Activated CD4-positive, alpha-beta T cell treated with anti-CD3 and anti-CD28 coated beads, Interleukin-2, amount 10 ng/mL, durations not matched to agents 24 days and 14 days (primary cell): ENCODE measurements around the gene DNER. TPM values are rescaled to one million over a fixed set of nuclear protein-coding genes. Genes with fewer than 3 reads are reported as not detected.

Experiments
- DNase-seq: peaks from one replicate; pipeline ENCODE4 v3.0.0; 2022
- H3K27ac Mint-ChIP-seq: one replicate; pipeline ENCODE4 v1.8.0; 2022; ENCODE audit warnings: mild to moderate bottlenecking, mixed read lengths
- H3K27me3 Mint-ChIP-seq: one replicate; pipeline ENCODE4 v1.8.0; 2022; ENCODE audit warnings: mixed read lengths
- H3K36me3 Mint-ChIP-seq: one replicate; pipeline ENCODE4 v1.8.0; 2022; ENCODE audit warnings: low read depth, mild to moderate bottlenecking, mixed read lengths
- H3K4me1 Mint-ChIP-seq: one replicate; pipeline ENCODE4 v1.8.0; 2021; ENCODE audit warnings: mixed read lengths
- H3K4me3 Mint-ChIP-seq: one replicate; pipeline ENCODE4 v1.8.0; 2022; ENCODE audit warnings: mild to moderate bottlenecking, moderate library complexity, mixed read lengths
- H3K9me3 Mint-ChIP-seq: one replicate; pipeline ENCODE4 v1.8.0; 2021; ENCODE audit warnings: mixed read lengths
- intact Hi-C: fragments of 100-400 bp; cut with micrococcal nuclease; formaldehyde crosslinking; loops from one replicate; pipeline ENCODE4 v1.15.1; 2023
- total RNA-seq: library from RNA; stranded (reverse); gene quantifications from 2 replicates; pipeline ENCODE4 v1.2.3, GENCODE V29; 2022

The DNER gene
- total RNA-seq, 1 donor from 2014 or later = not detected

DNA sequence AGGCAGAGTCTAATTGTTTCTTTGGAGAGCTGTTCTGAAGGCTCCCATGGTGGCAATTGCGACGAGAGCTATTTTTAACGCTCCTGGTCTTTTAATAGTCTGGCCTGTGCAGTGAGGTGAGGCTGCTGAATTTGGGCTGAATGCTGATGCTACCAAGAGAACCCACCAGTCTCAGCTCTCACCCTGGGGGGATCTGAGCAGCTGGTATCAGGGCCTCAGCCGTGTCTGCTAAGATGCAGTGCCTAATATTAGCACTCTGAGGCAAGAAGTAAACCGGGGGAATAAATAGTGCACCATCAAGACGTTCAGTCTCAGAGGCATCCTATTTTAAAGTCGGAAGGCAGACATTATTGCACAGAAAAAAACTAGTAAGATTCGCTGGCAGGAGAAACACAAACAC, 228.5 kb downstream of the DNER start:
- H3K27me3 Mint-ChIP-seq = no peaks in the 10 kb centered on the region
- DNase-seq = no peak

DNA sequence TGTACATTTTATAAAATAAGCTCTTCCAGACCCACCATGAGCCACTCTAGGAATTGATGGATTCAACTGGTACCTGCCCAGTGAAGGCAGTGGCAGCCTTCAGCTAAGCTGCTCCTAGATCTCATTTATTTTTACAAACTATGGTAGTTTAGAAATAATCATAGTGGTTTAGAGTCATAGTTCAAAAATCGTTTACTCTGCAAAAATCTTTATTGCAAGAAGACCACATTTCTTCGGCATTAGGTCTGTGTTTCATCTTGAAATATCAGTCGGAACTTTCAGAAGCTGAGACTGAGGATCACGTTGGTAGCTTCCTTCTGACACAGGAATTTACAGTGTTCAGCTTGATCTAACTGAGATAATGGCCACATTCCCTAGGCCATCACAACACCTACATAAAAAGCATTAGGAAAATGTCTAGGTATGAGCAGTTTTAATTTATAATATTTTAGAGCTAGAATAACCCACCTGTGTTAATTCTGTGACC, 237.0 kb downstream of the DNER start:
- Mint-ChIP-seq H3K4me3 (no peak overlapping the region), H3K36me3 (no peaks in the 10 kb centered on the region), H3K27ac (no peak overlapping the region), H3K4me1 (no peaks in the 10 kb centered on the region), H3K9me3 (no peaks in the 10 kb centered on the region), H3K27me3 (no peaks in the 10 kb centered on the region)
- intact Hi-C loops = no loop called here
- no peak for DNase-seq

More for the DNA sequence above, 228.5 kb downstream of the DNER start:
- intact Hi-C loops = no loop called here
- Mint-ChIP-seq H3K9me3 (no peaks in the 10 kb centered on the region), H3K27ac (no peak overlapping the region), H3K36me3 (no peaks in the 10 kb centered on the region), H3K4me3 (no peak overlapping the region), H3K4me1 (no peaks in the 10 kb centered on the region)

- Mint-ChIP-seq H3K9me3 (no peaks in the 10 kb centered on the region), H3K27ac (no peak overlapping the region), H3K27me3 (no peaks in the 10 kb centered on the region), H3K36me3 (no peaks in the 10 kb centered on the region), H3K4me3 (no peak overlapping the region), H3K4me1 (no peaks in the 10 kb centered on the region)
- intact Hi-C loops = no loop called here
- peak; percentile 21 for DNase-seq
These were observed 238.6 kb downstream of the DNER start for GRCh38 chr2:229475778-229476177.

- H3K9me3 Mint-ChIP-seq = no peaks in the 10 kb centered on the region
- H3K4me1 Mint-ChIP-seq = no peaks in the 10 kb centered on the region
- peak; percentile 21 for DNase-seq
- no peak overlapping the region for H3K4me3 Mint-ChIP-seq
- no peak overlapping the region for H3K27ac Mint-ChIP-seq
- intact Hi-C loops = no loop called here
- no peaks in the 10 kb centered on the region for H3K27me3 Mint-ChIP-seq
- H3K36me3 Mint-ChIP-seq = no peaks in the 10 kb centered on the region
These were observed 240.2 kb downstream of the DNER start for GRCh38 chr2:229474125-229474524.

- Mint-ChIP-seq H3K4me3 (no peak overlapping the region), H3K9me3 (no peaks in the 10 kb centered on the region), H3K36me3 (no peaks in the 10 kb centered on the region), H3K27ac (no peak overlapping the region), H3K27me3 (no peaks in the 10 kb centered on the region), H3K4me1 (no peaks in the 10 kb centered on the region)
- intact Hi-C loops = no loop called here
- DNase-seq = no peak
These were observed 243.6 kb downstream of the DNER start for GRCh38 chr2:229470781-229471180.

DNA sequence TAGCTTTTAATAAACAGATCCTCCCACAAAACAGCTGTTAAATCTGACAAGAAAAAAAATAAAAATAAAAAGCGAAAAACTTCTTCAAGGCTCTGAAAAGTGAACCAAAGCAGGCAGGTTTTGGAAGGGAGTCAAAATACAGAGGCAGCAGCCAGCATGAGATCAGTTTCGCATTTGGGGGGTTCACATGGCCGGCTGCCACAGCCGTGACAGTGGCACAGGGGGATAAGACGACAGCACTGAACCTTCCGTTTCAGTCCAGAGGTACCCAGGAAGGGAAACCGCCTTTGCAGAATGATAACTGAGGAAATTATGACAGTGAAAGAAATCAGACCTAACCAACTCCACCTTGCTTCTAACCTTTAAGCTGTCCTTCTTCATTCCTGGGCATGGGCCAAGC, 246.6 kb downstream of the DNER start:
- no peaks in the 10 kb centered on the region for H3K27me3 Mint-ChIP-seq
- H3K27ac Mint-ChIP-seq = no peak overlapping the region
- H3K4me1 Mint-ChIP-seq = no peaks in the 10 kb centered on the region
- H3K4me3 Mint-ChIP-seq = no peak overlapping the region
- no peaks in the 10 kb centered on the region for H3K36me3 Mint-ChIP-seq
- no peaks in the 10 kb centered on the region for H3K9me3 Mint-ChIP-seq
- intact Hi-C loops = no loop called here
- DNase-seq = no peak

DNA sequence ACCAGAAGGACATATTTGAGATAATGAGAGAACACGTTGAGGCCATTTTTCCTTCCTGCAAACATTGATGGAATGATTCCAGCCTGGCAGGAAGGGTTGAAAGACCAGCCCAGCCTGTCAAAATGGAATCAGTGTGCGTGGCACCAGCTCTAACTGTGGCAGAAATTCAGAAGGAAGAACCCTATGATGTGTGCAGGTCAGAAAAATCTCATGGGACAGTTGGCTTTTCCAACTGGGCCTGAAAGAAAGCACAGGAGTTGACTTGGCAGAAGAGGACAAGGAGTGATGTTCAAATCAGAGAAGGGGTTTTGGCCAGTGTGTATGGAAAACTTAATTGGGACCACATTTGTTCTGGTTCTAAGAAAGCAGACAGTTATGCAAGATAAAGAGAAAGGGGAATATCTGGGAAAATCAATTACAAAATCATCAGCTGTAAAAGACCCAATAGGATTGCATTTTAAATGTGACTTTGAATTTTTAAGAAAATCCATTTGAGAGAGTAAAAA, 250.5 kb downstream of the DNER start:
- H3K4me1 Mint-ChIP-seq = no peaks in the 10 kb centered on the region
- H3K4me3 Mint-ChIP-seq = no peak overlapping the region

DNA sequence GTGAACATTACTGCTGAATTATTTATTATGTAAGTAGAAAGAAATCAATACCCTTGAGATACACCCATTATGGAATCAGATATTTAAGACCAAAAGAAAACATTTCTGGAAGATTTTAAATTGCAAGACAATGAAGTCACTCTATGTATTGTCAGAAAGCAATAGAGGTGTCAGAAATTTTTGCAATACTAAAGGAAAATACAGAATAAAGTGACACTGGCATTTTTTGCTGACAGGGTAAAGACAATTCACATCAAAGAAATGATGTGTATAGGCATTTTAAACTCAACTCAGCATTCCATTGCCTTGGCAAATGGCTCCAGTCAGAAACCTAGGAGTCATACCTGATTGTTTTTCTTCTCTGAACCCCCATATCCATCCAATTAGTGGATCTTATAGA, 252.2 kb downstream of the DNER start:
- intact Hi-C loops = no loop called here
- no peak overlapping the region for H3K4me3 Mint-ChIP-seq
- H3K27ac Mint-ChIP-seq = no peak overlapping the region
- DNase-seq = no peak
- H3K36me3 Mint-ChIP-seq = no peaks in the 10 kb centered on the region
- H3K27me3 Mint-ChIP-seq = no peaks in the 10 kb centered on the region
- H3K9me3 Mint-ChIP-seq = no peaks in the 10 kb centered on the region
- no peaks in the 10 kb centered on the region for H3K4me1 Mint-ChIP-seq

More for the DNA sequence above, 250.5 kb downstream of the DNER start:
- intact Hi-C loops = no loop called here
- no peaks in the 10 kb centered on the region for H3K36me3 Mint-ChIP-seq
- H3K27me3 Mint-ChIP-seq = no peaks in the 10 kb centered on the region
- no peak for DNase-seq
- H3K9me3 Mint-ChIP-seq = no peaks in the 10 kb centered on the region
- no peak overlapping the region for H3K27ac Mint-ChIP-seq

- intact Hi-C loops = no loop called here
- Mint-ChIP-seq H3K27me3 (no peaks in the 10 kb centered on the region), H3K27ac (no peak overlapping the region), H3K4me1 (no peaks in the 10 kb centered on the region), H3K36me3 (no peaks in the 10 kb centered on the region), H3K4me3 (no peak overlapping the region), H3K9me3 (no peaks in the 10 kb centered on the region)
- no peak for DNase-seq
These were observed 258.3 kb downstream of the DNER start for GRCh38 chr2:229456091-229456490.

DNA sequence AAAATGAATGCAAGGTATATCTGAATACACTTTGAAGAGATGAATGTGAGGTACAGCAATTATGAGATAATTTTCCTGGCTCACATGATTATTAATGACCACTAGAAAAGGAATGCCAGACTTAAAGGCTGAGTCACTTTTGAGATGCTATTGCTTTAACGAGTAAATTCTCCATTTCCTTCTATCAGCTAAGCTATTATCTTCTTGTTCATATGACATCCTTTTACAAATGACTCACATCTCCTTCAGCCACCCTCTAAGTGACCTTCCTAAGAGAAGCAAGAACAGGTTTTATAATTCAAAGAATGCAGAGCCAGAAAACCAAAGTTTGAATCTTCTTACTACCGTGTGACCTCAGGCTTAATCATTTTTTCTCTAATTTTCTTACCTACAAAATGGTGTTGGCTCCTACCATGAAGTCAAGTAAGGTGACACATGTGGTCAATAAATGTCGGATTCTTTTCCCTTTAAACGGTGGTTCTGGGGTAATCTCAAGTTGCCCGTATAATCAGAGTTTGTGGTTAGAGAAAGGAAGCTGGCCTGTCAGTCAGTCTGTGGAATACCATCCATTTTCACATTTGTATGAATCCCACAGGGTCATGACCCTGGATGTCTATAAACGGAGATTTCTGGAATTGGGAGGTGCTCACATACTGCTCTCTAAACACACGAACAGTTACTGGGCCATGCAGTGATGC, 259.3 kb downstream of the DNER start:
- no peaks in the 10 kb centered on the region for H3K9me3 Mint-ChIP-seq

DNA sequence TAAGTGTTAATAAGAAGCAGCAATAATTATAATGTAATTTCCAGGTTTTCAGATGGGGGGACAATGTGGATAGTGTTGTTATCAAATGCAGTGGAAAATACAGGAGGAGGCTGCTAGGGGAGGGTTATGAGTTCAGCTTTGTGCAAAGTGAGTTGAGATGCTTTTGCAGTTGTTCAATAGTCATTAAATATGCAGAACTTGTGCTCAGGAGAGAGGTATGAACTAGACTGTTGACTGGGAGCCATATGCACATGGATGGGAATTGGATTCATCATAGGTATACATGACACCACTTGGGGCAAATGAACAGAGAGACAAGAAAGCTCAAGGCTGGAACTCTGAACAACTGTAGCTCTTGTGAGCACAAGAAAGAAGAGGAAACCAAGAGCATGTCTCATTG, 261.1 kb downstream of the DNER start:
- H3K9me3 Mint-ChIP-seq = no peaks in the 10 kb centered on the region
- no peak for DNase-seq
- no peak overlapping the region for H3K27ac Mint-ChIP-seq
- H3K4me3 Mint-ChIP-seq = no peak overlapping the region
- H3K36me3 Mint-ChIP-seq = no peaks in the 10 kb centered on the region
- H3K27me3 Mint-ChIP-seq = no peaks in the 10 kb centered on the region
- intact Hi-C loops = no loop called here
- no peaks in the 10 kb centered on the region for H3K4me1 Mint-ChIP-seq

More for the DNA sequence above, 259.3 kb downstream of the DNER start:
- no peaks in the 10 kb centered on the region for H3K27me3 Mint-ChIP-seq
- intact Hi-C loops = no loop called here
- H3K4me1 Mint-ChIP-seq = no peaks in the 10 kb centered on the region
- no peak overlapping the region for H3K27ac Mint-ChIP-seq
- H3K36me3 Mint-ChIP-seq = no peaks in the 10 kb centered on the region
- no peak overlapping the region for H3K4me3 Mint-ChIP-seq
- no peak for DNase-seq

- H3K27me3 Mint-ChIP-seq = no peaks in the 10 kb centered on the region
- intact Hi-C loops = no loop called here
- H3K36me3 Mint-ChIP-seq = no peaks in the 10 kb centered on the region
- no peak overlapping the region for H3K4me3 Mint-ChIP-seq
- H3K27ac Mint-ChIP-seq = no peak overlapping the region
- H3K9me3 Mint-ChIP-seq = no peaks in the 10 kb centered on the region
- no peak for DNase-seq
- no peaks in the 10 kb centered on the region for H3K4me1 Mint-ChIP-seq
These were observed 262.5 kb downstream of the DNER start for GRCh38 chr2:229451852-229452251.

DNA sequence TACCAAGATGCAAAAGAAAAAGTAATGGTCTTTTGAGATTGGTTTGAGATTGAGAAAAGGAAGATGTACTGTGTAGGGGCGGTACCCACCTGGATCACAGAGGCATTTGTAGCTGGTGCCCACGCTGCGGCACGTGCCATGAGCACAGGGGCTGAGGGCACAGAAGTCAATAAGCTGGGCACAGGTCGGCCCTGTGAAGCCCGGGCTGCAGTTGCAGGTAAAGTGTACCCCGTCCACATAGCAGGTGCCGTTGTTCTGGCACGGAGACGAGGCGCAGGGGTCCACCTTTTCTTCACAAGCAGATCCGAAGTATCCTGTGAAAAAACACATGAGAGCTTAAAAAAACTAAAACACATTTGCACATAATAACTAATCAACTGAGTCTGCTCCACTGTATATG, 267.1 kb downstream of the DNER start:
- Mint-ChIP-seq H3K4me1 (no peaks in the 10 kb centered on the region), H3K36me3 (no peaks in the 10 kb centered on the region), H3K4me3 (no peak overlapping the region), H3K9me3 (no peaks in the 10 kb centered on the region), H3K27me3 (no peaks in the 10 kb centered on the region), H3K27ac (no peak overlapping the region)
- DNase-seq = no peak
- intact Hi-C loops = no loop called here

GRCh38 chr2:229446350-229446749, 268.0 kb downstream of the DNER start:
- Mint-ChIP-seq H3K27me3 (no peaks in the 10 kb centered on the region), H3K9me3 (no peaks in the 10 kb centered on the region), H3K36me3 (no peaks in the 10 kb centered on the region), H3K27ac (no peak overlapping the region), H3K4me1 (no peaks in the 10 kb centered on the region), H3K4me3 (no peak overlapping the region)
- DNase-seq = no peak
- intact Hi-C loops = no loop called here
